HL-60/S4 treated with retinoic acid at 250 ng/mL for 4 days and 3 days (cell line): ENCODE results near the gene TAX1BP1.
"Not testable (repeated sequence)": the region's sequence is repeated elsewhere in the genome, so short reads cannot be mapped to it uniquely, and the experiment has no call there.

Experiments used
- in situ Hi-C: fragments of 300-500 bp; cut with MboI; formaldehyde crosslinking; loops from 2 replicates; pipeline ENCODE4 v1.7.0; 2022; ENCODE audit warnings: low sequenced_read_pairs

The TAX1BP1 gene

DNA sequence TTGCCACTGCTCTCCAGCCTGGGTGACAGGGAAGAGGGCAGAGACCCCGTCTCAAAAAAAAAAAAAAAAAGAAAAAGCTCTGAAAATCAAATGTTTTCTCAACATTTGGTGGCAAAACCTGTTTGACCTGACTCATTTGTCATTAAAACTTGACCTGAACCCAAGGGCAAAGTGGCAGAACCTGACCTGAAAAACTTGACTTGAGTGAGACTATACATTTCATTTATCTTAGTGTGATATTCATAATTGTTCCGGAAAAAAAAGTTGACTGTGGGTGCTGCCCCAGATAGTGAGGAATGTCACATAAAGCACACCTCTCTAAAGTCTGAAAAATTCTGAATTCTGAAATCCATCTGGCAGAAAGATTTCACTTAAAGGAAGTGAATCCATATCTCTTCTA lies 2.3 kb upstream of the TAX1BP1 start:
- in situ Hi-C loops, result no loop called here

DNA sequence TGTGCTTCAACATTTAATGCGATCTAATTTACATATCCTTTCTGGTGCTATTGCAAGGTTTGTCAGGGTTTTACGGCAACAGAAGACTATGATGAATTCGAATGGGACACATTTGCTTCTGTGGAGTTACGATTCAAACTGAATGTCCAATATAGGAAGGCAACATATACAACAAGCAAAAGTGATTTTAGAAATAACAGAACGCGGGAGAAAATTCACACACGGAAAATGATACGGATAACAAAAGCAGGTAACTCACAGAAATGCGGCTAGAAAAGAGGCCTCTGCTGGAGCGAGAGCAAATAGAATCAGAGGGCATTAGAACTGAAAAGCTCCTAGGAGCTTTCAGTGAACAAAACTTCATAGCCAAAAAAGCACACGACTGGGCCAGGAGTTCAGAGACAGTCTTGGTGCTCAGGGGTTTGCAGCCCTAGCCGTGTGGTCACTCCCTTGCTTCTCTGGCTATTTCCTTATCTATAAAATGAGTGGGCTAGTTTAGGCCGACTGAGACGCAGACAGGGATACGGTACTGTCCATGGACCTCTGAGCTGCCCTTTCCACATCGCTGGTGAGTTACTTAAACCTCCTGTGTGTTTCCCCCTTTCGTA lies 557 bp upstream of the TAX1BP1 start:
- in situ Hi-C loops, result no loop called here

DNA sequence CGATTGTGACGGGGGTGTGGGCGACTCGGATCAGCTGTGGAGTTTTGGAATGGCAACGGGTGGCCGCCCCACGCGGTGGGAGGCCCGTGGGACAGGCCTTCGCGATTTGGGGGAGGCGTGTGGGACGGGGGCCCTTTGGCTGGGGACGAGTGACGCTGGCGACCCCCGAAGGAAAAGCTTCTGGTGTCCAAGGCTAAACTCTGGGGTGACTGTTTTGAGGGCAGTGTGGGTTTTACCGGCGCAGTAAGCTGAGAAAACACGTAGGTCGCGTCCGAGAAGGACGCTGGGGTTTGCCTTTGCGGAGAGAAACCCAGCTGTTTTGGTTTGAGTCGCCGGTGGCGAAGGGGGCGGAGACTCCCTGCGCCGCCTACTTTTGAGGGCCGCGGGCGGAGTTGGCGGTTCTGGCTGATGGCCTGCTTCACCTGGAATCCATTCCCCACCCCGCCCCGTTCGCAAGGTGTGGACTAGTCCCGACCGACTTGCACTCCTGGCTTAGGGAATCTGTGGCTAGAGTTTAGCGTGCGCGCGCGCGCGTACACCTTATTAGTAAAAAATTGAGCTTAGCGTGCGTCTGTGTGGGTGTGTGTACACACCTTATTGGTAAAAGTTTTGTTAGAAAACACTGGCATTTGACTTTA lies 606 bp downstream of the TAX1BP1 start:
- in situ Hi-C loops, result no loop called here

DNA sequence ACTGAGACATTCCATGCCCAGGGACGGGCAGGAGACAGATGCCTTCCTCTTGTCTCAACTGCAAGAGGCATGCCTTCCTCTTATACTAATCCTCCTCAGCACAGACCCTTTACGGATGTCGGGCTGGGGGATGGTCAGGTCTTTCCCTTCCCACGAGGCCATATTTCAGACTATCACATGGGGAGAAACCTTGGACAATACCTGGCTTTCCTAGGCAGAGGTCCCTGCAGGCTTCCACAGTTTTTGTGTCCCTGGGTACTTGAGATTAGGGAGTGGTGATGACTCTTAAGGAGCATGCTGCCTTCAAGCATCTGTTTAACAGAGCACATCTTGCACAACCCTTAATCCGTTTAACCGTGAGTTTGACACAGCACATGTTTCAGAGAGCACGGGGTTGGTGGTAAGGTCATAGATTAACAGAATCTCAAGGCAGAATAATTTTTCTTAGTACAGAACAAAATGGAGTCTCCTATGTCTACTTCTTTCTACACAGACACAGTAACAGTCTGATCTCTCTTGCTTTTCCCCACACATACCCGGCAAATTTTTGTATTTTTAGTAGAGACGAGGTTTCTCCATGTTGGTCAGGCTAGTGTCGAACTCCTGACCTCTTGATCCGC lies 2.2 kb downstream of the TAX1BP1 start:
- in situ Hi-C loops, result not testable (repeated sequence)

DNA sequence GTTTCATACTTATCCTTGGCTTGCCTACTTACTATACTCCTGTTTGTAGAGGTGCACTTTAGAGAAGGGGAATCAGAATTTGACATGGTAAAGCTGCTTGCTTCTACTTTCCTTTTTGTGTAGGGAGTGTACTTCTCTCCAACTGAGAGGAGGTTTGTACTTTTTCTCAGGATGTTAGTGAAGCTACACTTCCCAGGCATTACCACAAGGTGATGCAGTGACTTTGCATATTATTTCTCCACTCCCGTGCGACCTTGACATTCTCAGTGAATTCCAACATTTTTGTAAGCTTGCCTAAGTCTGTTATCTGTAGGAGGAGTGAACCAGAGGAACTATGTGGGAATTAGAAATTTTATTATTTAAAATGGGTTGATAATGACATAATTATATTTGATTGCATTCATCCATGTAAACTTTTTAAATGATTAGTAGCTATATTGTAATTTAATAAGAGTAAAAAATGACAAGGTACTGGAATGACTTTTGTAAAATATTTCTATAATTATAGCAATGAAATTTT lies 5.2 kb downstream of the TAX1BP1 start:
- in situ Hi-C loops, result no loop called here

DNA sequence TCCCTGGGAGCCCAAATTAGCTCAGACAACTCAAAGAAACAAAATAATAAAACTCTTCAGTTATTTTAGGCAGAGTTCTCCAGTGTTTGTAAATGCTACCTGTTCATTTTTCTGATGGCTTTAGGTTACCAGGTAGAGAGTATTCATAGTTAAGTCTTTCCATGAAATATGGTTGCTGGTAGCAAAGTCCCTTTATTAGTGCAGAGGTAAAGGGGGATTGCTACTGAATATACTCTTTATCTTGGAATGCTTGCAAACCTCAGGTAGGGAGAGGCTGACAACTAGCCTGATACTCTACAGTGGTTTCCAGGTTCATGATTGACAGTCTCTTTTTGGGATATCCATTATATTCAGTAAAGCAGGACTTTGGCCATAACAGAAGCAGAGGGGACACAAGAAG lies 6.5 kb downstream of the TAX1BP1 start:
- in situ Hi-C loops, result no loop called here

DNA sequence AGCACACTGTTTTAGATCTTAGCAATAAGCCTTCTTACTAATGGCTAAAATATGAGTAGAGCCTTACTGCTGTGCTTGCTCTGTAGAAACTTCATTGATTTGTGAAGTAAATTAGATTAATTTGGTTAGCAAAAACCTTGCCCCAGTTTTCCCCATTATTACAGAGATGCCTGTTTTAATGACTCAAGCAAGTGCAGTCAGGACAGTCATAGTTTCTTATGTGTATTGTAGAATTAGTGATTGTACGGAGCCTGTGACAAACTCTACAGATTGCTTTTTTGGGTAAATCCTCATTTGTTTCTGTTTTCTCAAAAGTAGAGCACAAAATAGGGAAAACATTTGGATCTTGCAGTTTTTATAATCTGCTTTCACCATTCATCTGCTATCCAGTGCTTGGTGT lies 7.0 kb downstream of the TAX1BP1 start:
- in situ Hi-C loops, result no loop called here

DNA sequence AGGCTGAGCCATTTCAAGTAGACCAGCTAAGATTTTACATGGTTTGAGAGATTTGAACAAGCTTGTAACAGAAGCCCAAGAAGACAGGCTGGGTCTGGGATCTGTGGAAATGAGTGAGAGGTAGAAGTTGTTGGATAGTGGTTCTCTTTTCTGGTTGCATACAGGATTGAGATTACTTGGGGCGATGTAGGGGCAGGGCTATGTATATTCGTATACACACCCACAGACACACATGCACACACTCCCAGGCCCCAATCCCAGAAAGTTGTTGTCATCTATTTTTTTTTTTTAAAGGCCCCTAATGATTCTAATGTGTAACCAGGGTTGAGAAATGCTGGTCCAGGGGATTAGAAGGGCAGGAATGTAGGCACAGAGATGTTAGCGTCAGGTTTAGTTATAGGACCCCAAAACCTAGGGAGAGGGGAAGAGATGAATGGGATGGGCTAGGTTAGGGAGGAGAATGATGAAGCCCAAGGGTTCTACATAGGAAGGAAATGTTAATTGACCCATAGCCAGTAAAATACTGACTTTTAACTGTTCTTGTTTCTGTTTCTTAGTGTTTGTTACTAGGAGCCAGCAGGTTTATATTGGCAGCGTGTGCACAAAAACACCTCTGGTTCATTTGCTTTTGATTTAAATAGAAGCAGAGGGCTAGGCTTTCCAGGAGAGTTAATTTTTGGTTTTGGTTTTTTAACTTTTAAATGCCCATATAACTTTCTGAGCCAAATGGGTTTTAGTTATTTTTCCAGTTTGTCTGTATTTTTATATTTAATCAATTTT lies 7.8 kb downstream of the TAX1BP1 start:
- in situ Hi-C loops, result no loop called here

DNA sequence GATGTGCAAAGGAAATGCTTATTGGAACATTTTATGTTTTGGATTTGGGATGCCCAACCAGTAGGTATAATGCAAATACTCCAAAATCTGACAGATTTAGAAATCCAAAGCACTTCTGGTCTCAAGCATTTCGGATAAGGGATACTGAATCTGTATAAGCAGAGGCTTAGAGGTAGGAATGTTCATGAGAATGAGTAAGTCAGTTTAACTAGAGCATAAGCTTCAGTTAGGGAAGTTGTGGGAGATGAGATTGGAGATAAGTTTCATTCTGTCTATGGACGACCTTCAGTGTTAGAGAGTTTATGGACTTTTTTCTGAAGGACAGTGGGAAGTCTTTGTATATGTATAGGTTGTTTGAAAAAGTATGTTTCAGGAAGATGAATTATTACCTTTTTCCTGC lies 10.4 kb downstream of the TAX1BP1 start:
- in situ Hi-C loops, result no loop called here

DNA sequence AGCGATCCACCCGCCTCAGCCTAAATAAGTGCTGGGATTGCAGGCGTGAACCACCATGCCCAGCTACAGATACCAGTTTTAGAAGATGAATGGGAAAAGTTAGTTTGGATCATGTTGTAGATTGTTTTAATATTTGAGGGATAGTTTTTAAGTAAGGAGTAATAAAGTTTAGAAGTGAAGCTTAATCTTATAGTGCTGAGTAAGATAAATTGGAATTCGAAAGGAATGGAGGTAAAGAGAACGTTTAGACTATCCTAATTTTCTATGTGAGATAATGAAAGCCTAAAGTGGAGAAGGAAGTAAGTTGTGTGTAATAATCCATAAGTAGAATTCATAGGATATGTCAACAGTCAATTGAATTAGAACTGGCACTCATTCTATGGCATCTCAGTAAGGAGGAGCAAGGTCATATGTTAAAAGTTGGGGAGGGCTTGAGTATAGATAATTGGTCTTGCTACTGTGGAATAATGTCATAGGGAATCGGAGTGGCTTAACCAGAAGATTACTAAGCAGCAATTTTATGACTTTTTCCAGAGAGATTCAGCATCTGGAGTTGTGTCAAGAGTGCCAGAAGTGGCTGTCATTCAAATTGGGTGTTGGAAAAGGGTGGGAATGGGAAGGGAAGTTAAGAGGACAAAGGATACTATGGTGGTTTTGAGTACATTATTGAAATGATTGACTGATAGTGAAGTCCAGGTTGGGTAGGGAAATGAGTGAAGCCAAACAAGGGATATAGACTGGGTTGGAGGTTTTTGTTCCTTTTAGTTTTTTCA lies 12.1 kb downstream of the TAX1BP1 start:
- in situ Hi-C loops, result no loop called here

DNA sequence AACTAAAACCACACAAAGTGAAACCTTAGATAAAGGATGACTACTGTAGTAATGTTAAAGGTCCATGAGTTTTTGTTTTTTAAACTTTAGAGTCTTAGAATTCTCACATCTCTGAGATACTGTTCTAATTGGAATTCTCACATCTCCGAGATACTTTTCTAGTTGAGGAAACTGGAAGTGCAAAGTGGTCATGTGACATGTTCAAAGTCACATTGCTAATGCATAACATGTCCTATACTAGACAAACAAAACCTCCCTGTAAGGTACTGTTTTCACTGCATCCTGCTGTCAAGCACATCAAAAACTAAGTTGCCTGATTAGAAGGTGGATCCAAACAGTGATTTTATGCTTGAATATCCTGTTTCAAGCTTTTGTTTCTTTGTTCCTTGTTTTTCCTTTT lies 13.9 kb downstream of the TAX1BP1 start:
- in situ Hi-C loops, result no loop called here

DNA sequence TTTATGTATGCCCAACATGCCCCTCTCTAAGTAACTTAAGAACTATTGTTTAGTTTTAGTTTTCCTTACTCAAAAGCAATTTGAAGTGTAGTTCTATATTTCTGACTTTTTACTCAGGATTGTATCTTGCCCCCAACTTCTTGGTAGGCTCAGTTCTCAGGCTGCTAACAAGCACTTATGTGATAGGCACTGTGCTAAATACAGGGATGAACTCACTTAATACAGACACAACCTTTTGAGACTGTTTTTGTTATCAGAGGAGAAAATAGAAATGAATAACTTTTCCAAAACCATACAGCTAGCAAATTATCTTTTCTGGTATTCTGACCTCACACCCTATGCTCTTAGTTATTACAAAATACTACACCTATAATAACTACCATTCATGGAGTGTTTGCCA lies 16.3 kb downstream of the TAX1BP1 start:
- in situ Hi-C loops, result no loop called here

DNA sequence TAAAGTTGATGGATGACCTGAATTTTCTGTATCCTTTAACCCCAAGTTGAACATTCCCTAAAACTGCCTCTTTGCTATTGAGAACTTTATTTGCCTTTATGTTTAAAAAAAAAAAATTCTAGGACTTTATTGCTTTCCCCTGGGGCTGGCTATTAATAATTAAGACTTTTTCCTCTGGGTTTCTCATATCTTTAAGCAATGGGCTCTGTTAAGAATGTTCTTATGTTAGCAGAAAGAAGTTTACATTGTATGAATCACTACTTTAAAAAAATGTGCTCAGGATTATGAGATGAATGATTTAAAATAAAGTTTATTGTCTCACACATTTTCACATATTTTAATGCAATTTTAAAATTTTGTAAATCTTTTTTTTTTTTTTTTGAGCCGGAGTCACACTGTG lies 19.5 kb downstream of the TAX1BP1 start:
- in situ Hi-C loops, result no loop called here

DNA sequence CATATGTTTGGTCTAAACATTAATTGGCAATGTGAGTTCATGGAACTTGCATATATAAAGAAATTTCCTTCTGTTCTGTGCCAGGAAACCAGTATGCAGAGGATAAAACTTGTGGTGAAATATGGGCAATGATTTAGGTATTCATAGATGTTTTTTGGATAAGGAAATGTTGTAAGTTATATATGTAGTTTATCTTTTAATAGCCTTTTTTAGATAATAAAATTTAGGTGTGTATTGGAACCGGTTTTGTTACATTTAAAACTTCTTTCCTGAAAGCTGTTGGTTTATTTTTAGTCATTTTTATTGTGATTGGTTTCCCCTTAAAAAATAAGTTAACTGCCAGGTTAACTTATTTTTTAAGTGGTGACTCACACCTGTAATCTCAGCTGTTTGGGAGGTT lies 22.1 kb downstream of the TAX1BP1 start:
- in situ Hi-C loops, result no loop called here

DNA sequence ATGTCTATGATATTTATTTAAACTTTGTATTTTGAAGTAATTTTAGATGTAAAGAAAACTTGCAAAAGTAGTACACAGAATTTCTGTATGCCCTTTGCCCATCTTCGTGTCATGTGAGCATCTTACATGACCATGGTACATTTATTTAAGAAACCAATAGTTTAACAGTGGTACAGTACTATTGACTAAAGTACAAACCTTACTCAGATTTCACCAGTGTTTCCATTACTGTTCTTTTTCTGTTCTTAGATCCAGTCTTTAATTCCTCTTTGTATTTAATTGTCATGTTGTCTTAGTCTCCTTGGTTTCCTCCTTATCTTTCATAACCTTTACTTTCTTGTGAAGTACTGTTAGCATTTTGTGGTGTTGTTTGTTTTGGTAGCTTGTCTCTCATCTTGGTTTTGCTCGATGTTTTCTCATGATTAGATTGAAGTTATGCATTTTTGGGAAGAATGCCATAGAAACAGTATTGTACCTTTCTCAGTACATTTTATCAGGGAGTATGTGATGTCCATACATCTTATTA lies 24.1 kb downstream of the TAX1BP1 start:
- in situ Hi-C loops, result no loop called here

DNA sequence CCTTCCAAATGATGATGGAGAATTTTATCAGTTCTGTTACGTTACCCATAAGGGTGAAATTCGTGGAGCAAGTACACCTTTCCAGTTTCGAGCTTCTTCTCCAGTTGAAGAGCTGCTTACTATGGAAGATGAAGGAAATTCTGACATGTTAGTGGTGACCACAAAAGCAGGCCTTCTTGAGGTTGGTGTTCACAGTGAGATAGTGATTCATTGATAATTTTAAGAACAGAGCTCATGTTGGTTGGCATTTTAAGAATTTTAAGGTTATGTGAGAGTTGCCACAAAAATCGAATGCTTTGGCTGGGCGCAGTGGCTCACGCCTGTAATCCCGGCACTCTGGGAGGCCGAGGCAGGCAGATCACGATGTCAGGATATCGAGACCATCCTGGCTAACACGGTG lies 25.9 kb downstream of the TAX1BP1 start:
- in situ Hi-C loops, result no loop called here

DNA sequence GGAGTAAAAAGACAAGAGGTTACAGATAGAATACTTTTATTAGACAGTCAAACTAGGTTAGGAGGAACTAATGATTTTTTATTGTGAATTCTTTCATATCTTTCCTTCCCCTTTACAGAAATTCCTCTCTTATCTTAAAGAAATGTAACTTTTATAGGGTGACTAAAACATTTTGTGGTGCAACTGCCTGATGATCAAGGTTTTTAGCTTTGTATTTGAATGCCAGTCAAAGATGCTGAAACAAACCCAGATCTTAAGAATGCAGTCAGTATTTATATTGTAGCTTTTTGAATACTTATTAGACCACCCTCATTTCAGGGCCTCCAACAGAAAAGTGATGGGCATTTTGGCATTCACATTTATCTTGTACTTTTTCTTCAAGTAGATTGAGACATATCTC lies 27.4 kb downstream of the TAX1BP1 start:
- in situ Hi-C loops, result no loop called here

DNA sequence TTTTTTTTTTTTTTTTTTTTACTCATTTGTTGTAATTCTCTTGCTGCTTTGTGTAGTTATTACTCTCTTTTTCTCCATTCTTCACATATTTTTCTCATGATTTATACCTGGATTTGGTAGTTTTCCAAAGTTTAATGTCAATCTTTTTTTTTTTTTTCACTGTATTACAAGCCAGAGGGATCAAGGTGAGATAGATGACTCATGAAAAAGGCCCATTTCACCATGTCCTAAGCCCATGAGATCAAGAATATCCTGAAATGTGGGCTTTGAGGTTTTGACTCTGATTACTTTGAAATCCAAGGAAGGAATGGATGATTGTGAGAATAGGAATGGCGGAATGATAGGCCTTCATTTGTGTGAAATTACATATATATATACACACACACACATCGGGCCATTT lies 31.1 kb downstream of the TAX1BP1 start:
- in situ Hi-C loops, result no loop called here

DNA sequence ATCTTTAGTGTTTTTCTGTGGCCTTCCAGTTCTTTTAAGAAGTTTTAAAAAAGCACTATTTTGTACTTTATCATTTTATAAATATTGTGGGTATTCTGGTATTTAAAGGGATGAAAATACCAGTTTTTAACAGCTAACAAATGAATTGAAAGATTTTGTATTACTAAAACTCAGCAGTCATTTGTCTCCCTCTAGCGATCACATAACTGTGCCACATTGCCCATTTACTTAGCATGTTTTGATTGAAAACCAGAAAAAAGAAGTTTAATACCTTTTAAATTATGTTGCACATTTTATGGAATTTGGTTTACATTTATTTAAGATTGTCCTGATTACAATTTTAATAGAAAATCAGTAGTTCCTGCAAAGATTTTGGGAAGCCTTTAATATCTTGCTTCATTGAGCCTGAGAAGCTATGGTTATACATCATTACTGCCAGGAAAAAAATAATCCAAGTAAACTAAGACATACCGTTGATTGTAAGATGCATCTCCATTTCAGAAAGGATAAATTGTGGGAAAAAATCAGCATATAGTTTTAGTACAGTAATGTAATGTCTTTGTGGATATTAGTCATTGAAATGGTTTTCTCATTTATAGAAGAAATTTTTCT lies 34.9 kb downstream of the TAX1BP1 start:
- in situ Hi-C loops, result loop anchor here (25.0 kb wide), 1 partner anchor 563 kb away; the partner anchor contains the start of gene HOXA13

DNA sequence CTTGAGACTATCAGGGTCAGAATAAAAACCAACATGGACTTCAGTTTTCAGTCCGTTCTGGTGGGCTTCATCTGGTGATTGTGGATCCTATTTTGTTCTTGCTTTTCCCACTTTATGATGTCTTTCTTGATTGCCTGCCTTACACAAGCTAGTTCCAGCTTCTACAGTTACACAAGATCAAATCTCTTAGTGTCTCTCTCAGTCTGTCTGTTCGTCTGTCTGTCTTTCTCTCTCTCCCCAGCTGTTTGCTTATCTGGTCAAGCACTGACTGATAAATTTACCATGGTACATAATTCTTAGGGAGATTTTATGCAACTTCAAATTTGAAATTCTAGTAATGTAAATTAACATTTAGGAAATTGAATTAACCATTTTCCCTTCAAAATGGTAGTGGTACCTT lies 35.8 kb downstream of the TAX1BP1 start:
- in situ Hi-C loops, result loop anchor here (25.0 kb wide), 1 partner anchor 563 kb away; the partner anchor contains the start of gene HOXA13
